WTC11 (cell line): ENCODE results near the gene LAMA4.

ENCODE experiments used
- CTCF ChIP-seq: fragments of 200-600 bp; IDR thresholded peaks from 2 replicates; pipeline ENCODE4 v1.8.0; 2022; ENCODE audit warnings: antibody characterized with exemption
- MYBL2 ChIP-seq: sonication (generic); formaldehyde crosslinking; IDR thresholded peaks from 2 replicates; pipeline ENCODE4 v1.8.1; 2023; ENCODE audit warnings: mild to moderate bottlenecking, moderate library complexity, missing genetic modification reagents

GRCh38 chr6:112085286-112086065 lies 168.9 kb downstream of the LAMA4 start:
- TF ChIP-seq CTCF, result no peak
- no peak for TF ChIP-seq MYBL2 (CRISPR knock-in tag)
